B cell (primary cell): Measurements from ENCODE around the gene UFL1. TPM values are rescaled to one million over a fixed set of nuclear protein-coding genes. Genes with fewer than 3 reads are reported as not detected.

ENCODE experiments used
- ATAC-seq: fragments of 200-7000 bp; cut with Tn5 transposase; one replicate; pipeline ENCODE4 v1.10.0; 2021; ENCODE audit warnings: low read depth, mild to moderate bottlenecking, moderate number of reproducible peaks, moderate library complexity
- CTCF ChIA-PET: fragments of 350-600 bp; sonication (Branson Sonifier 250); formaldehyde crosslinking; loops from one replicate; lab custom pipeline; 2021; ENCODE audit warnings: antibody characterized with exemption, inconsistent platforms; lab: Charles Lee
- POLR2A ChIA-PET: fragments of 350-600 bp; sonication (Branson Sonifier 250); formaldehyde crosslinking; loops from one replicate; lab custom pipeline; 2021; ENCODE audit warnings: antibody characterized with exemption; lab: Charles Lee
- DNase-seq: peaks from one replicate; pipeline ENCODE4 v3.0.0; 2013
- H2AFZ ChIP-seq: 2 replicates; pipeline ENCODE4 v1.6.1; 2012; ENCODE audit warnings: mild to moderate bottlenecking, low read depth, low read length; ENCODE audit not compliant: insufficient read depth, poor library complexity, severe bottlenecking
- H3K27ac ChIP-seq, 2 donors: 1 replicate in 1 of 2; 2 replicates in 1 of 2; pipeline ENCODE4 v1.5.1; 2012 to 2013; ENCODE audit warnings: low read length in 2 of 2, mild to moderate bottlenecking in 2 of 2, moderate library complexity in 1 of 2
- H3K27me3 ChIP-seq, 4 experiments: fragments of 200-600 bp in 1 of 4; sonication (generic) in 1 of 4; replicated peaks in 1 of 4; 1 replicate in 2 of 4; 2 replicates in 2 of 4; pipeline versions ENCODE4 v1.6.1 to v1.7.0; 2013 to 2016; ENCODE audit warnings: low read length in 3 of 4, mild to moderate bottlenecking in 2 of 4, mixed read lengths in 1 of 4, moderate library complexity in 1 of 4; ENCODE audit not compliant: insufficient read depth in 4 of 4, control insufficient read depth in 3 of 4; ENCODE audit errors: control extremely low read depth in 1 of 4
- H3K36me3 ChIP-seq, 2 experiments: replicated peaks in 1 of 2; 1 replicate in 1 of 2; 2 replicates in 1 of 2; pipeline versions ENCODE4 v1.6.1 to v1.7.1; 2013; ENCODE audit warnings: low read length in 1 of 2; ENCODE audit not compliant: insufficient read depth in 2 of 2, control insufficient read depth in 1 of 2; ENCODE audit errors: control extremely low read depth in 1 of 2, extremely low read depth in 1 of 2
- H3K4me1 ChIP-seq, 2 donors: fragments of 200-600 bp in 1 of 2; sonication (generic) in 1 of 2; 1 replicate in 1 of 2; 2 replicates in 1 of 2; pipeline versions ENCODE4 v1.5.1 to v1.6.1; 2013 to 2017; ENCODE audit warnings: low read length in 2 of 2; ENCODE audit not compliant: control insufficient read depth in 2 of 2, insufficient read depth in 2 of 2
- H3K4me2 ChIP-seq: replicated peaks from 2 replicates; pipeline ENCODE3; 2012; ENCODE audit warnings: mild to moderate bottlenecking, low read depth, low read length; ENCODE audit not compliant: poor library complexity, severe bottlenecking
- H3K4me3 ChIP-seq, 5 experiments: fragments of 200-600 bp in 1 of 5; sonication (generic) in 1 of 5; 1 replicate in 3 of 5; 2 replicates in 2 of 5; pipeline versions ENCODE4 v1.5.1 to v1.7.0; 2011 to 2016; ENCODE audit warnings: low read length in 4 of 5, mild to moderate bottlenecking in 4 of 5, low read depth in 2 of 5, control low read depth in 1 of 5, moderate library complexity in 1 of 5; ENCODE audit not compliant: insufficient read depth in 1 of 5; ENCODE audit errors: control extremely low read depth in 1 of 5, extremely low read depth in 1 of 5
- H3K79me2 ChIP-seq: fragments of 200-600 bp; sonication (generic); one replicate; pipeline ENCODE4 v1.6.0; 2016; ENCODE audit warnings: low read length; ENCODE audit not compliant: control insufficient read depth, insufficient read depth
- H3K9ac ChIP-seq: fragments of 200-600 bp; sonication (generic); 2 replicates; pipeline ENCODE4 v1.6.1; 2017; ENCODE audit warnings: mild to moderate bottlenecking, low read length, moderate library complexity
- H3K9me3 ChIP-seq, 3 donors: one replicate each; pipeline versions ENCODE4 v1.6.1 to v1.7.1; 2013; ENCODE audit warnings: low read length in 2 of 3; ENCODE audit not compliant: control insufficient read depth in 2 of 3, insufficient read depth in 1 of 3; ENCODE audit errors: control extremely low read depth in 1 of 3
- H4K20me1 ChIP-seq: 2 replicates; pipeline ENCODE4 v1.6.0; 2012; ENCODE audit warnings: mild to moderate bottlenecking, low read length; ENCODE audit not compliant: insufficient read depth, control insufficient read depth, poor library complexity, severe bottlenecking
- H3K27ac Mint-ChIP-seq: one replicate; pipeline ENCODE4 v1.8.0; 2021; ENCODE audit warnings: mixed read lengths
- H3K27me3 Mint-ChIP-seq: one replicate; pipeline ENCODE4 v1.8.0; 2021; ENCODE audit warnings: mixed read lengths
- H3K4me1 Mint-ChIP-seq: one replicate; pipeline ENCODE4 v1.8.0; 2021; ENCODE audit warnings: mixed read lengths
- H3K4me3 Mint-ChIP-seq: one replicate; pipeline ENCODE4 v1.8.0; 2021; ENCODE audit warnings: mixed read lengths
- H3K9me3 Mint-ChIP-seq: one replicate; pipeline ENCODE4 v1.8.0; 2022; ENCODE audit warnings: mixed read lengths; ENCODE audit not compliant: insufficient read depth
- EZH2 ChIP-seq: IDR thresholded peaks from 2 replicates; pipeline ENCODE4 v1.6.1; 2012; ENCODE audit warnings: borderline replicate concordance, low read depth, mild to moderate bottlenecking, moderate library complexity, low read length; ENCODE audit not compliant: insufficient read depth, poor library complexity, severe bottlenecking
- WGBS: methylation state at CpG from one replicate; pipeline ENCODE4 v1.1.5; 2013; ENCODE audit warnings: missing lambda C conversion rate; ENCODE audit not compliant: insufficient coverage; 5-methylcytosine and 5-hydroxymethylcytosine counted together
- intact Hi-C: fragments of 100-400 bp; cut with micrococcal nuclease; formaldehyde crosslinking; loops from one replicate; pipeline ENCODE4 v1.10.0; 2022
- polyA plus RNA-seq: library from polyadenylated mRNA; depleted of rRNA; stranded (reverse); fragments of >200 nt; gene quantifications from 2 replicates; pipeline ENCODE4 v1.2.3, GENCODE V29; 2012
- total RNA-seq, 2 donors: library from RNA; stranded (reverse); fragments of 120-200 nt in 1 of 2; gene quantifications; 1 replicate in 1 of 2; 2 replicates in 1 of 2; pipeline versions ENCODE4 v1.2.3 to v1.2.4, GENCODE V29; 2013 to 2022
- TF ChIP-seq, protein P1 (sequence below): fragments of 200-600 bp; IDR thresholded peaks from one replicate; pipeline ENCODE4 v1.8.0; 2022; ENCODE audit warnings: antibody characterized with exemption, mild to moderate bottlenecking

The UFL1 gene
- total and polyA plus RNA-seq, 2 donors (not counting 1 experiment from before 2014, with no cell fraction given) = 6.2 to 25.0 TPM

DNA sequence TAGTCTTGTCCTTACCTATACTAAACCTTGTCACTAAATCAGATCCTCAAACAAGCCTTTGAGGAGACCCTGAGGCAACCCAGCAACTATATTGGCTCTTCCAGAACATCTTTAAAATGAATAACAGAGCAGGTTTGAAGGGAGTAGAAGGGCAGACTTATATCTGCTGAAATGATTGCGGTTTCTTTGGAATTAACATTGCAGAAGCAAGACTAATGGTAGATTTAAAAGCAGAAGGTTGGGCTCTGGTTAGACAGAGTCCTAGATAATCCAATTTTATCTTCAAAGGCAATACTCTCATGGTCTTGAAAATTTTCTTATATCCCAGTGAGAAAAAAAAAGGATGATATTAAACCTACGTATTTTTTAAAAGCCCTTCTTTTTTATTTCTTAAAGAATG, 60.4 kb downstream of the UFL1 start:
- H3K4me3 Mint-ChIP-seq = no peak overlapping the region
- CTCF ChIA-PET = no interaction called here
- POLR2A ChIA-PET = no interaction called here
- H3K9me3 Mint-ChIP-seq = no peaks in the 10 kb centered on the region
- H3K4me3 ChIP-seq = no peak overlapping the region
- DNase-seq (no peak), ATAC-seq (no peak)
- no peak overlapping the region for H3K9ac ChIP-seq
- H2AFZ ChIP-seq = no peak overlapping the region
- H3K36me3 ChIP-seq = no peaks in the 10 kb centered on the region
- no peak overlapping the region for H3K4me2 ChIP-seq
- H3K27me3 Mint-ChIP-seq = peaks cover 18% of the 10 kb centered on the region
- no peaks in the 10 kb centered on the region for H3K9me3 ChIP-seq
- no CpG with 5 or more reads among the region's 2 CpGs for WGBS
- H3K27ac ChIP-seq = no peak overlapping the region
- no peaks in the 10 kb centered on the region for H3K4me1 Mint-ChIP-seq
- no peaks in the 10 kb centered on the region for H4K20me1 ChIP-seq
- H3K79me2 ChIP-seq = no peaks in the 10 kb centered on the region
- no peaks in the 10 kb centered on the region for H3K27me3 ChIP-seq
- H3K4me1 ChIP-seq = no peaks in the 10 kb centered on the region
- TF ChIP-seq, protein P1, sequence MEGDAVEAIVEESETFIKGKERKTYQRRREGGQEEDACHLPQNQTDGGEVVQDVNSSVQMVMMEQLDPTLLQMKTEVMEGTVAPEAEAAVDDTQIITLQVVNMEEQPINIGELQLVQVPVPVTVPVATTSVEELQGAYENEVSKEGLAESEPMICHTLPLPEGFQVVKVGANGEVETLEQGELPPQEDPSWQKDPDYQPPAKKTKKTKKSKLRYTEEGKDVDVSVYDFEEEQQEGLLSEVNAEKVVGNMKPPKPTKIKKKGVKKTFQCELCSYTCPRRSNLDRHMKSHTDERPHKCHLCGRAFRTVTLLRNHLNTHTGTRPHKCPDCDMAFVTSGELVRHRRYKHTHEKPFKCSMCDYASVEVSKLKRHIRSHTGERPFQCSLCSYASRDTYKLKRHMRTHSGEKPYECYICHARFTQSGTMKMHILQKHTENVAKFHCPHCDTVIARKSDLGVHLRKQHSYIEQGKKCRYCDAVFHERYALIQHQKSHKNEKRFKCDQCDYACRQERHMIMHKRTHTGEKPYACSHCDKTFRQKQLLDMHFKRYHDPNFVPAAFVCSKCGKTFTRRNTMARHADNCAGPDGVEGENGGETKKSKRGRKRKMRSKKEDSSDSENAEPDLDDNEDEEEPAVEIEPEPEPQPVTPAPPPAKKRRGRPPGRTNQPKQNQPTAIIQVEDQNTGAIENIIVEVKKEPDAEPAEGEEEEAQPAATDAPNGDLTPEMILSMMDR = no peak
- TF ChIP-seq EZH2 = no peak
- no peak overlapping the region for H3K27ac Mint-ChIP-seq
- intact Hi-C loops = no loop called here

DNA sequence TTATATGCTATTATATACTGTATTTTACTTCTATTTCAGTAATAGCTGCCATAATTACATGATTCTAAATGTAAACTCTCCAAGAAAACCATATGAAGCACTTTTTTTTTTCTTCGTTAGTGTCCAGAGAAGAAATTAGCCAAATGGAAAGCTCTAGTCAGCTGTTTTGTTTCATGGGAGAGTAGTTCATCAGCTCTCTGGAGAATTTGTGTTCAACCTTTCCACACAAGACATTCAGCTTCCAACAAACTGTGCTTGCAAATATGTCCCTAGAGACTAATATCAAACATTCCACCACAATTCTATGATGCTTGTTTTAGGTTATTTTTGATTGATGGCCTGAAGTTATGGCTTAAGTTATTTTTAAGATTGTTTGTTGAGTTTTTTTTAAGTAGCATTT, 60.8 kb downstream of the UFL1 start:
- no peak for DNase-seq
- no CpG with 5 or more reads among the region's 1 CpG for WGBS
- Mint-ChIP-seq H3K27ac (no peak overlapping the region), H3K27me3 (peaks cover 14% of the 10 kb centered on the region), H3K9me3 (no peaks in the 10 kb centered on the region), H3K4me1 (no peaks in the 10 kb centered on the region), H3K4me3 (no peak overlapping the region)
- Histone ChIP-seq H3K4me3 (no peak overlapping the region), H2AFZ (no peak overlapping the region), H3K79me2 (no peaks in the 10 kb centered on the region), H3K4me2 (no peak overlapping the region), H3K4me1 (no peaks in the 10 kb centered on the region), H3K27me3 (no peaks in the 10 kb centered on the region), H3K9ac (no peak overlapping the region), H3K9me3 (no peaks in the 10 kb centered on the region), H3K36me3 (no peaks in the 10 kb centered on the region), H4K20me1 (no peaks in the 10 kb centered on the region), H3K27ac (no peak overlapping the region)
- no peak for ATAC-seq
- ChIA-PET CTCF (no interaction called here), POLR2A (no interaction called here)
- TF ChIP-seq, protein P1 = no peak
- no peak for TF ChIP-seq EZH2
- intact Hi-C loops = no loop called here
